HepG2 (cell line): ENCODE results near the gene NFATC3. TPM values are rescaled to one million over a fixed set of nuclear protein-coding genes. Genes with fewer than 3 reads are reported as not detected.

Source experiments
- ASH2L ChIP-seq: fragments of 300-600, 200-600 bp; sonication (generic); IDR thresholded peaks from 2 replicates; pipeline ENCODE4 v1.7.0; 2017; ENCODE audit warnings: low read depth, mild to moderate bottlenecking, moderate library complexity, mixed read lengths, low read length; ENCODE audit not compliant: insufficient read length
- CEBPB ChIP-seq: IDR thresholded peaks from 2 replicates; pipeline ENCODE4 v1.6.1; 2011; ENCODE audit warnings: low read depth, low read length, improper control_type of control experiment, borderline replicate concordance
- FOXP1 ChIP-seq, 2 experiments: fragments of 450-650 bp in 1 of 2; IDR thresholded peaks; 2 replicates each; pipeline ENCODE4 v1.6.1; 2017 to 2018; ENCODE audit warnings: antibody characterized with exemption in 1 of 2
- HNRNPK ChIP-seq: fragments of 200-400 bp; formaldehyde crosslinking; IDR thresholded peaks from 2 replicates; pipeline ENCODE4 v1.6.1; 2018; ENCODE audit warnings: low read length, low read depth, moderate library complexity, mild to moderate bottlenecking; ENCODE audit not compliant: poor library complexity, severe bottlenecking
- HOXA9 ChIP-seq: sonication (generic); formaldehyde crosslinking; IDR thresholded peaks from 2 replicates; pipeline ENCODE4 v1.8.1; 2022; ENCODE audit warnings: missing genetic modification reagents, mild to moderate bottlenecking, moderate library complexity, borderline replicate concordance
- MEIS2 ChIP-seq: sonication (generic); formaldehyde crosslinking; IDR thresholded peaks from 2 replicates; pipeline ENCODE4 v1.9.0; 2021; ENCODE audit warnings: mild to moderate bottlenecking, missing genetic modification reagents
- NFATC3 ChIP-seq: sonication (generic); formaldehyde crosslinking; IDR thresholded peaks from 2 replicates; pipeline ENCODE4 v1.5.1; 2020; ENCODE audit warnings: mild to moderate bottlenecking, missing genetic modification reagents
- NRL ChIP-seq: sonication (generic); formaldehyde crosslinking; IDR thresholded peaks from 2 replicates; pipeline ENCODE4 v1.5.0; 2020; ENCODE audit warnings: missing genetic modification reagents, mild to moderate bottlenecking, moderate library complexity, borderline replicate concordance
- PHF21A ChIP-seq: sonication (generic); formaldehyde crosslinking; IDR thresholded peaks from 2 replicates; pipeline ENCODE4 v1.5.0; 2020; ENCODE audit warnings: mild to moderate bottlenecking, missing genetic modification reagents
- PHF8 ChIP-seq: sonication (generic); formaldehyde crosslinking; IDR thresholded peaks from 2 replicates; pipeline ENCODE4 v1.5.0; 2020; ENCODE audit warnings: missing genetic modification reagents
- RAD51 ChIP-seq: fragments of 450-650 bp; IDR thresholded peaks from 2 replicates; pipeline ENCODE4 v1.6.1; 2016; ENCODE audit warnings: borderline replicate concordance
- RBM39 ChIP-seq: fragments of 200-400 bp; formaldehyde crosslinking; IDR thresholded peaks from one replicate; pipeline ENCODE4 v1.6.1; 2018; ENCODE audit warnings: antibody characterized with exemption, mild to moderate bottlenecking, low read depth, low read length; ENCODE audit not compliant: poor library complexity, severe bottlenecking
- SAP130 ChIP-seq: IDR thresholded peaks from 2 replicates; pipeline ENCODE4 v1.6.1; 2016; ENCODE audit warnings: low read depth
- SUZ12 ChIP-seq: fragments of 150-350 bp; IDR thresholded peaks from 2 replicates; pipeline ENCODE4 v1.6.1; 2014; ENCODE audit warnings: low read depth, low read length
- XBP1 ChIP-seq: sonication (generic); formaldehyde crosslinking; IDR thresholded peaks from 2 replicates; pipeline ENCODE4 v1.5.0; 2020; ENCODE audit warnings: missing genetic modification reagents
- XRCC5 ChIP-seq: fragments of 200-400 bp; formaldehyde crosslinking; optimal IDR thresholded peaks from 2 replicates; pipeline ENCODE3; 2017; ENCODE audit warnings: mild to moderate bottlenecking, low read length
- ZMYM2 ChIP-seq: sonication (generic); formaldehyde crosslinking; IDR thresholded peaks from 2 replicates; pipeline ENCODE4 v1.8.0; 2022; ENCODE audit warnings: mild to moderate bottlenecking, missing genetic modification reagents
- ZNF138 ChIP-seq: sonication (generic); formaldehyde crosslinking; IDR thresholded peaks from 2 replicates; pipeline ENCODE4 v1.5.0; 2020; ENCODE audit warnings: mild to moderate bottlenecking, low read depth, missing genetic modification reagents
- ZNF17 ChIP-seq: sonication (generic); formaldehyde crosslinking; IDR thresholded peaks from 2 replicates; pipeline ENCODE4 v1.5.0; 2020; ENCODE audit warnings: mild to moderate bottlenecking, missing genetic modification reagents
- ZNF251 ChIP-seq: sonication (generic); formaldehyde crosslinking; IDR thresholded peaks from 2 replicates; pipeline ENCODE4 v1.9.0; 2021; ENCODE audit warnings: mild to moderate bottlenecking, missing genetic modification reagents
- ZNF329 ChIP-seq: sonication (generic); formaldehyde crosslinking; IDR thresholded peaks from 2 replicates; pipeline ENCODE4 v1.9.0; 2021; ENCODE audit warnings: low read depth, mild to moderate bottlenecking, missing genetic modification reagents
- ZNF496 ChIP-seq: sonication (generic); formaldehyde crosslinking; IDR thresholded peaks from 2 replicates; pipeline ENCODE4 v1.8.1; 2023; ENCODE audit warnings: mild to moderate bottlenecking, moderate library complexity, missing genetic modification reagents; ENCODE audit not compliant: insufficient replicate concordance
- ZNF619 ChIP-seq: sonication (generic); formaldehyde crosslinking; IDR thresholded peaks from 2 replicates; pipeline ENCODE4 v1.4.0; 2020; ENCODE audit warnings: mild to moderate bottlenecking, missing genetic modification reagents
- ZNF678 ChIP-seq: sonication (generic); formaldehyde crosslinking; IDR thresholded peaks from 2 replicates; pipeline ENCODE4 v1.4.0; 2020; ENCODE audit warnings: mild to moderate bottlenecking, missing genetic modification reagents
- ZNF709 ChIP-seq: sonication (generic); formaldehyde crosslinking; IDR thresholded peaks from 2 replicates; pipeline ENCODE4 v1.5.0; 2020; ENCODE audit warnings: mild to moderate bottlenecking, missing genetic modification reagents
- polyA plus RNA-seq, 8 experiments: library from polyadenylated mRNA; depleted of rRNA in 3 of 8; stranded (reverse) in 7 of 8; unstranded in 1 of 8; fragments of >200 nt; fragmentation: Illumina TruSeq in 4 of 8; extraction: Trizol in 4 of 8; gene quantifications; 2 replicates each; pipeline versions ENCODE4 v1.2.1 to v1.2.3, GENCODE V29; 2011 to 2016; ENCODE audit warnings: low read depth in 4 of 8, missing spikeins in 1 of 8, mixed read lengths in 1 of 8; ENCODE audit not compliant: insufficient read depth in 1 of 8
- total RNA-seq, 5 experiments: library from RNA; depleted of rRNA; stranded (reverse); fragments of >200 nt; fragmentation: Illumina TruSeq; extraction: Trizol; gene quantifications; 2 replicates each; pipeline ENCODE4 v1.2.3, GENCODE V29; 2016; ENCODE audit warnings: low read depth in 1 of 5
- TF ChIP-seq, protein P1 (sequence below): sonication (generic); IDR thresholded peaks from 2 replicates; pipeline ENCODE4 v1.6.1; 2016; ENCODE audit warnings: low read depth, borderline replicate concordance
- TF ChIP-seq, protein P2 (sequence below): sonication (generic); formaldehyde crosslinking; IDR thresholded peaks from 2 replicates; pipeline ENCODE4 v1.8.0; 2022; ENCODE audit warnings: missing genetic modification reagents, mild to moderate bottlenecking, borderline replicate concordance
- TF ChIP-seq, protein P3 (sequence below): sonication (generic); formaldehyde crosslinking; IDR thresholded peaks from 2 replicates; pipeline ENCODE4 v1.4.0; 2020; ENCODE audit warnings: missing genetic modification reagents, borderline replicate concordance

Gene NFATC3
- total and polyA plus RNA-seq, 2 of the 13 experiments (the other 11 are each of a cell fraction or from before 2014, with no cell fraction given): 52.6 to 62.7 TPM

DNA sequence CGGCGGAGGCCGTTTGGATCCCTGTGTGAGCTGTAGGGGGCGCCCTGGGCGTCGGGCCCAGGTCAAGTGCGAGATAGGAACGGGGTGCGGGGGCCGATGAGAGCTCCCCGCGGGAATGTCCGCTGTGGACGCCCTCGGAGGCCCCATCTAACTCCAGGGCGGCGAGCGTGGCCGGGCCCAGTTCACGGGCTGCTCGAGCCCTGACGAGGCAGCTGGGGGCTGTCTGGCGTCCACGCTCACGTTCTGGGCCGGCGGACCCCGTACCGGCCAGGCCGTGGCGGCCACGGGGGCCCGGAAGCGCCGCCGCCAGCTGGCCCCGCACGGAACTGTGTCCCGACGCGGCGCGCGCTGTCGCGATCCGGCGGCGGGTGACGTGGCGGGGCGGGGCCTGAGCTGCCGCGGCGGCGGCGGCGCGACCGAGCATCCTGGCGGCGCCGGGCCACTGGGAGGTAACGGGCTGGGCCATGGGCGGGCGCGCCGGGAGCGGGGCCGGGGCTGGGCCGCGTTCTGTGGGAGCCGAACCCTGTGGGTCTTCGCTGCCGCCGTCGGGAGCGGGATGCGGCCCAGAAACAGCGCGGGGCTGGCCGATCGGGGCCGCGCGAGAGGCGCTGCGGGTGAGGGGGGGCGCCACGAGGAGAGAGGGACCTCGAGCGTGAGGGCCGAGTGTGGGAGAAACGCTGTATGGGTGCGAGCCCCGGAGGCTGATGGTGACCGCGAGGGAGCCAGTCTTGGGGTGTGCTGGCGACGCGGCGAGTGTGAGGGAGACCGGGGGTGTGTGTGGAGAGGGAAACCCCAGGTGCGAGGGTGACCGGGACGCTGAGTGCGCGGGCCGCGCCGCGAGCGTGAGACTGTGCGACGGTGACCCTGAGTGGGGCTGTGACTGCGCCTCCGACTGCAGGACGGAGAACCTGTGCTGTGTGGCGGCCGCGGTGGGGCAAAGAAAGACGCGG is 179.2 kb downstream of the NFATC3 start, which contains the start of gene SLC7A6 (continued):
- TF ChIP-seq HOXA9 (CRISPR knock-in tag) (no peak), HNRNPK (peak; percentile 28), ZNF251 (CRISPR knock-in tag) (peak; percentile 82; the same call in 1 of the 2 replicates), ZNF709 (peak; percentile 26), RBM39 (peak; percentile 78), NFATC3 (CRISPR knock-in tag) (no peak), SUZ12 (no peak), FOXP1 (IDR thresholded peaks at IDR 0.05) (no peak), FOXP1 (CRISPR knock-in tag; IDR thresholded peaks at IDR 0.05) (no peak), ZNF138 (CRISPR knock-in tag) (peak; percentile 86; the same call in 1 of the 2 replicates), ASH2L (peak; percentile 27), SAP130 (CRISPR knock-in tag) (peak; percentile 45; the same call in 1 of the 2 replicates), ZNF678 (CRISPR knock-in tag) (no peak), ZNF17 (CRISPR knock-in tag) (no peak), ZNF329 (peak; percentile 59), PHF8 (CRISPR knock-in tag) (peak; percentile 62), ZMYM2 (CRISPR knock-in tag) (no peak), ZNF496 (no peak), NRL (no peak), XRCC5 (peak; percentile 96), CEBPB (no peak), XBP1 (CRISPR knock-in tag) (no peak; the same call in 1 of the 2 replicates), MEIS2 (CRISPR knock-in tag) (peak; percentile 78), PHF21A (CRISPR knock-in tag) (0 out of 2 replicates have a peak, but pooled peaks have one; percentile 26), ZNF619 (CRISPR knock-in tag) (0 out of 2 replicates have a peak, but pooled peaks have one; percentile 20), RAD51 (no peak)
- TF ChIP-seq, protein P1, sequence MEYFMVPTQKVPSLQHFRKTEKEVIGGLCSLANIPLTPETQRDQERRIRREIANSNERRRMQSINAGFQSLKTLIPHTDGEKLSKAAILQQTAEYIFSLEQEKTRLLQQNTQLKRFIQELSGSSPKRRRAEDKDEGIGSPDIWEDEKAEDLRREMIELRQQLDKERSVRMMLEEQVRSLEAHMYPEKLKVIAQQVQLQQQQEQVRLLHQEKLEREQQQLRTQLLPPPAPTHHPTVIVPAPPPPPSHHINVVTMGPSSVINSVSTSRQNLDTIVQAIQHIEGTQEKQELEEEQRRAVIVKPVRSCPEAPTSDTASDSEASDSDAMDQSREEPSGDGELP: no peak
- TF ChIP-seq, protein P2, sequence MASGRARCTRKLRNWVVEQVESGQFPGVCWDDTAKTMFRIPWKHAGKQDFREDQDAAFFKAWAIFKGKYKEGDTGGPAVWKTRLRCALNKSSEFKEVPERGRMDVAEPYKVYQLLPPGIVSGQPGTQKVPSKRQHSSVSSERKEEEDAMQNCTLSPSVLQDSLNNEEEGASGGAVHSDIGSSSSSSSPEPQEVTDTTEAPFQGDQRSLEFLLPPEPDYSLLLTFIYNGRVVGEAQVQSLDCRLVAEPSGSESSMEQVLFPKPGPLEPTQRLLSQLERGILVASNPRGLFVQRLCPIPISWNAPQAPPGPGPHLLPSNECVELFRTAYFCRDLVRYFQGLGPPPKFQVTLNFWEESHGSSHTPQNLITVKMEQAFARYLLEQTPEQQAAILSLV (CRISPR knock-in tag): 0 out of 2 replicates have a peak, but pooled peaks have one; percentile 12
- TF ChIP-seq, protein P3, sequence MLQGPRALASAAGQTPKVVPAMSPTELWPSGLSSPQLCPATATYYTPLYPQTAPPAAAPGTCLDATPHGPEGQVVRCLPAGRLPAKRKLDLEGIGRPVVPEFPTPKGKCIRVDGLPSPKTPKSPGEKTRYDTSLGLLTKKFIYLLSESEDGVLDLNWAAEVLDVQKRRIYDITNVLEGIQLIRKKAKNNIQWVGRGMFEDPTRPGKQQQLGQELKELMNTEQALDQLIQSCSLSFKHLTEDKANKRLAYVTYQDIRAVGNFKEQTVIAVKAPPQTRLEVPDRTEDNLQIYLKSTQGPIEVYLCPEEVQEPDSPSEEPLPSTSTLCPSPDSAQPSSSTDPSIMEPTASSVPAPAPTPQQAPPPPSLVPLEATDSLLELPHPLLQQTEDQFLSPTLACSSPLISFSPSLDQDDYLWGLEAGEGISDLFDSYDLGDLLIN: peak; percentile 72; the same call in 1 of the 2 replicates
